ENCODE measurements around the gene CEP95. TPM values are rescaled to one million over a fixed set of nuclear protein-coding genes. Genes with fewer than 3 reads are reported as not detected.

CEP95 gene
- total RNA-seq (2021; ENCODE audit: unreplicated experiment): 77.0 TPM
- polyA plus RNA-seq (2012): 53.0 and 62.1 TPM in 2 replicates
- Bru-seq, nascent RNA: percentile 98 among the genes with signal in this experiment
- percentile 94 among the genes with signal in this experiment for BruChase-seq, experiment 1, labeled RNA remaining after a 6-hour chase
- percentile 98 among the genes with signal in this experiment for BruChase-seq, experiment 2, labeled RNA remaining after a 2-hour chase
- long read RNA-seq, transcript CEP95-203 (20 exons, 3,139 nt): major isoform, 33 of 78 reads
- long read RNA-seq, partial matches to known transcripts: 15 of 78 reads
- long read RNA-seq, other reads (novel, unspliced or antisense): 29 of 78 reads

GRCh38 chr17:64506576-64507412, at the start of gene CEP95:
CEP95 (plus strand) TSS chr17:64506977; CDS start chr17:64507098, 121 bp downstream.
- ChIA-PET RAD21 (ENCODE audit: low non-redundant PET in 1 of 2, low total read pairs in 2 of 2, uncharacterized antibody in 2 of 2, unreplicated experiment in 2 of 2) (interaction anchor here (0.8 to 1.2 kb wide), 2 partner anchors 10 to 87 kb away, joined by 3 to 5 read pairs; partner anchors contain the start of gene POLG2 (in 1 of the 2)), POLR2A (interaction anchor here (0.7 to 3.1 kb wide), 30 partner anchors 10 to 438 kb away, joined by 3 to 119 read pairs (median 4); partner anchors contain the start of gene POLG2), CTCF (interaction anchor here (0.9 to 2.3 kb wide), 6 partner anchors 10 to 225 kb away, joined by 4 to 14 read pairs (median 6); partner anchors contain the start of gene POLG2)
- ATAC-seq (peak; percentile 66), DNase-seq (ENCODE audit: low read depth, low spot score) (peak; percentile 98)
- peak within 1 kb of the TSS; percentile 87 for H3K4me2 ChIP-seq (ENCODE audit: low read length)
- BruUV-seq (replicated peaks): no TSS peak
- peak within 1 kb of the TSS; percentile 99 for H3K9ac ChIP-seq (ENCODE audit: low read length)
- peak within 1 kb of the TSS; percentile 90 for H3K27ac ChIP-seq (ENCODE audit: low read depth, low read length)
- H3K36me3 ChIP-seq (ENCODE audit: control insufficient read depth in 1 of 2, insufficient read depth in 2 of 2, low read length in 2 of 2): peaks cover 50 to 62% of the 10 kb centered on the region in 2 experiments
- H3K9me3 ChIP-seq (ENCODE audit: control insufficient read depth in 1 of 2, insufficient read depth in 1 of 2, low read depth in 1 of 2, low read length in 2 of 2): no peaks in the 10 kb centered on the region
- H3K79me2 ChIP-seq (ENCODE audit: insufficient read depth, low read length): peaks cover 89% of the 10 kb centered on the region
- peak within 1 kb of the TSS; percentile 34 for H2AFZ ChIP-seq (ENCODE audit: low read depth, low read length, poor library complexity, severe bottlenecking)
- intact Hi-C loops (cut with micrococcal nuclease): loop anchor here (1.0 to 5.0 kb wide), 2 partner anchors 9 to 141 kb away; partner anchors contain the start of gene POLG2
- peaks cover 12 to 28% of the 10 kb centered on the region in 2 experiments for H3K4me1 ChIP-seq (ENCODE audit: control insufficient read depth in 1 of 2, insufficient read depth in 2 of 2, low read length in 2 of 2)
- H3K9me2 ChIP-seq (ENCODE audit: insufficient read depth): no peaks in the 10 kb centered on the region
- H3K4me3 ChIP-seq (replicated peaks in 1 of 2; ENCODE audit: low read depth in 1 of 2, low read length in 2 of 2): peak within 1 kb of the TSS; percentile 93 to 95
- H3K27me3 ChIP-seq (ENCODE audit: insufficient read depth, low read length): no peaks in the 10 kb centered on the region
- H4K20me1 ChIP-seq (ENCODE audit: insufficient read depth): peaks cover 50% of the 10 kb centered on the region; the same call in 1 of the 2 replicates
- TF ChIP-seq CTCF (IDR thresholded peaks at IDR 0.05 in 2 of 3, conservative IDR thresholded peaks at IDR 0.05 in 1 of 3; ENCODE audit: borderline replicate concordance in 1 of 3, insufficient read depth in 1 of 3, low read depth in 2 of 3, low read length in 2 of 3) (no peak), ZFX (IDR thresholded peaks at IDR 0.05) (peak; percentile 63), SIN3A (IDR thresholded peaks at IDR 0.05; ENCODE audit: low read depth) (peak; percentile 84), REST (IDR thresholded peaks at IDR 0.05; ENCODE audit: low read depth) (no peak), MAX (IDR thresholded peaks at IDR 0.05) (peak; percentile 95), YY1 (IDR thresholded peaks at IDR 0.05; ENCODE audit: extremely low read depth, insufficient replicate concordance, low read depth, low read length) (no peak), ZBTB33 (IDR thresholded peaks at IDR 0.05; ENCODE audit: extremely low read depth, insufficient replicate concordance, low read length) (peak; percentile 11), EZH2 (IDR thresholded peaks at IDR 0.05) (no peak), TCF7L2 (IDR thresholded peaks at IDR 0.05; ENCODE audit: borderline replicate concordance, extremely low read depth, insufficient read depth, insufficient read length) (peak; percentile 52), POLR2AphosphoS5 (IDR thresholded peaks at IDR 0.05; ENCODE audit: low read depth, low read length) (peak; percentile 75; the same call in 1 of the 2 replicates), SP1 (IDR thresholded peaks at IDR 0.05; ENCODE audit: low read depth) (peak; percentile 89), CEBPB (IDR thresholded peaks at IDR 0.05; ENCODE audit: low read depth) (no peak; the same call in 1 of the 2 replicates), FOSL1 (IDR thresholded peaks at IDR 0.05; ENCODE audit: low read depth) (no peak; the same call in 1 of the 2 replicates)
- TF ChIP-seq, protein P1, sequence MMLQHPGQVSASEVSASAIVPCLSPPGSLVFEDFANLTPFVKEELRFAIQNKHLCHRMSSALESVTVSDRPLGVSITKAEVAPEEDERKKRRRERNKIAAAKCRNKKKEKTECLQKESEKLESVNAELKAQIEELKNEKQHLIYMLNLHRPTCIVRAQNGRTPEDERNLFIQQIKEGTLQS (IDR thresholded peaks at IDR 0.05): no peak; the same call in 1 of the 2 replicates

All from HCT116 (cell line).